H1 (cell line): Measurements from ENCODE around the gene DRG1. TPM values are rescaled to one million over a fixed set of nuclear protein-coding genes. Genes with fewer than 3 reads are reported as not detected.

Source experiments
- CTCF ChIA-PET: fragments of 300-600 bp; sonication (Branson Sonifier 250); formaldehyde crosslinking; loops from one replicate; lab custom pipeline; 2021; ENCODE audit not compliant: partially characterized antibody; lab: Charles Lee
- POLR2A ChIA-PET: fragments of 300-600 bp; sonication (Branson Sonifier 250); formaldehyde crosslinking; loops from one replicate; lab custom pipeline; 2021; ENCODE audit warnings: inconsistent platforms; ENCODE audit not compliant: partially characterized antibody; lab: Charles Lee
- DNase-seq, 2 experiments: peaks; one replicate each; pipeline versions ENCODE4 v3.0.0 to v3.0.0-alpha.2; 2010 to 2022; ENCODE audit warnings: low spot score in 2 of 2, low read depth in 1 of 2, mixed read lengths in 1 of 2
- FAIRE-seq: peaks from 2 replicates; lab custom pipeline; 2011; peaks lifted over from hg19 to GRCh38; lab: Jason Lieb, UNC
- H2AFZ ChIP-seq: 2 replicates; pipeline ENCODE4 v1.8.1; 2012; ENCODE audit warnings: low read length, inconsistent platforms
- H2AK5ac ChIP-seq: 2 replicates; pipeline ENCODE4 v1.6.1; 2013; ENCODE audit warnings: low read depth, low read length
- H2BK120ac ChIP-seq: replicated peaks from 2 replicates; pipeline ENCODE3; 2013; ENCODE audit warnings: low read depth, low read length, inconsistent platforms
- H2BK12ac ChIP-seq: 2 replicates; pipeline ENCODE4 v1.6.1; 2013; ENCODE audit warnings: low read depth, low read length
- H2BK15ac ChIP-seq: 2 replicates; pipeline ENCODE4 v1.6.1; 2013; ENCODE audit warnings: low read length
- H2BK20ac ChIP-seq: 2 replicates; pipeline ENCODE4 v1.6.1; 2013; ENCODE audit warnings: low read length
- H2BK5ac ChIP-seq: 2 replicates; pipeline ENCODE4 v1.6.1; 2013; ENCODE audit warnings: low read depth, low read length
- H3K14ac ChIP-seq: 2 replicates; pipeline ENCODE4 v1.6.1; 2013; ENCODE audit warnings: inconsistent platforms; ENCODE audit not compliant: insufficient read length
- H3K18ac ChIP-seq: 2 replicates; pipeline ENCODE4 v1.6.1; 2013; ENCODE audit warnings: low read length; ENCODE audit errors: extremely low read depth
- H3K23ac ChIP-seq: 2 replicates; pipeline ENCODE4 v1.6.1; 2013; ENCODE audit warnings: inconsistent platforms; ENCODE audit not compliant: insufficient read length
- H3K23me2 ChIP-seq: 2 replicates; pipeline ENCODE4 v1.6.1; 2013; ENCODE audit warnings: low read depth, low read length
- H3K27ac ChIP-seq: 2 replicates; pipeline ENCODE4 v1.6.1; 2011; ENCODE audit warnings: low read depth, low read length, inconsistent platforms
- H3K27me3 ChIP-seq, 4 experiments: replicated peaks in 1 of 4; 1 replicate in 1 of 4; 2 replicates in 3 of 4; pipeline versions ENCODE4 v1.6.1 to v1.8.1; 2011 to 2013; ENCODE audit warnings: low read length in 3 of 4, mild to moderate bottlenecking in 3 of 4, inconsistent platforms in 2 of 4, mixed read lengths in 2 of 4, moderate library complexity in 1 of 4; ENCODE audit not compliant: control insufficient read depth in 3 of 4, insufficient read depth in 3 of 4; ENCODE audit errors: extremely low read depth in 1 of 4
- H3K36me3 ChIP-seq, 4 experiments: 2 replicates each; pipeline versions ENCODE4 v1.6.1 to v1.8.1; 2011 to 2013; ENCODE audit warnings: mild to moderate bottlenecking in 4 of 4, low read length in 3 of 4, moderate library complexity in 2 of 4, control low read depth in 1 of 4, inconsistent platforms in 1 of 4; ENCODE audit not compliant: insufficient read depth in 4 of 4, control insufficient read depth in 2 of 4
- H3K4ac ChIP-seq: replicated peaks from 2 replicates; pipeline ENCODE3; 2013; ENCODE audit warnings: low read length, low read depth, mixed read lengths, inconsistent platforms; ENCODE audit not compliant: insufficient read length
- H3K4me1 ChIP-seq, 4 experiments: replicated peaks in 1 of 4; 1 replicate in 1 of 4; 2 replicates in 3 of 4; pipeline versions ENCODE4 v1.6.1 to v1.8.1; 2011 to 2013; ENCODE audit warnings: low read length in 3 of 4, inconsistent platforms in 2 of 4, mixed read lengths in 1 of 4; ENCODE audit not compliant: insufficient read depth in 4 of 4, control insufficient read depth in 3 of 4
- H3K4me2 ChIP-seq, 2 experiments: 2 replicates each; pipeline versions ENCODE4 v1.6.1 to v1.8.1; 2011 to 2013; ENCODE audit warnings: low read depth in 2 of 2, low read length in 2 of 2, control low read depth in 1 of 2, inconsistent platforms in 1 of 2, mild to moderate bottlenecking in 1 of 2; ENCODE audit not compliant: insufficient read depth in 1 of 2
- H3K4me3 ChIP-seq, 4 experiments: fragments of 200-600, 300-600 bp in 1 of 4; sonication (generic), shearing (Covaris generic), sonication (Bioruptor Twin) in 1 of 4; 2 replicates each; pipeline versions ENCODE4 v1.5.1 to v1.8.1; 2011 to 2016; ENCODE audit warnings: low read length in 4 of 4, low read depth in 3 of 4, control low read depth in 2 of 4, inconsistent platforms in 2 of 4, mild to moderate bottlenecking in 2 of 4, mixed read lengths in 1 of 4, moderate library complexity in 1 of 4; ENCODE audit not compliant: insufficient read depth in 2 of 4; ENCODE audit errors: extremely low read depth in 1 of 4
- H3K56ac ChIP-seq: replicated peaks from 2 replicates; pipeline ENCODE3; 2013; ENCODE audit warnings: low read depth, mild to moderate bottlenecking, mixed read lengths, low read length, inconsistent platforms; ENCODE audit not compliant: insufficient read length
- H3K79me1 ChIP-seq: 2 replicates; pipeline ENCODE4 v1.6.1; 2013; ENCODE audit warnings: low read depth, low read length, control low read depth
- H3K79me2 ChIP-seq, 2 experiments: 2 replicates each; pipeline versions ENCODE4 v1.6.1 to v1.8.1; 2012 to 2013; ENCODE audit warnings: low read length in 2 of 2, mild to moderate bottlenecking in 2 of 2, inconsistent platforms in 1 of 2; ENCODE audit not compliant: insufficient read depth in 2 of 2, control insufficient read depth in 1 of 2
- H3K9ac ChIP-seq, 4 experiments: replicated peaks in 1 of 4; 1 replicate in 1 of 4; 2 replicates in 3 of 4; pipeline versions ENCODE4 v1.6.1 to v1.8.1; 2011 to 2013; ENCODE audit warnings: low read depth in 3 of 4, low read length in 3 of 4, control low read depth in 2 of 4, mild to moderate bottlenecking in 2 of 4, moderate library complexity in 2 of 4, inconsistent platforms in 1 of 4; ENCODE audit errors: extremely low read depth in 1 of 4
- H3K9me3 ChIP-seq, 2 experiments: 2 replicates each; pipeline versions ENCODE4 v1.6.1 to v1.8.1; 2012 to 2013; ENCODE audit warnings: mild to moderate bottlenecking in 2 of 2, moderate library complexity in 2 of 2, control low read depth in 1 of 2, inconsistent platforms in 1 of 2, low read depth in 1 of 2, low read length in 1 of 2, mixed read lengths in 1 of 2; ENCODE audit not compliant: insufficient read depth in 2 of 2
- H4K20me1 ChIP-seq, 2 experiments: replicated peaks in 1 of 2; 2 replicates each; pipeline versions ENCODE3 to v1.8.1; 2011 to 2013; ENCODE audit warnings: inconsistent platforms in 2 of 2, low read length in 2 of 2, mild to moderate bottlenecking in 1 of 2; ENCODE audit not compliant: insufficient read depth in 2 of 2, control insufficient read depth in 1 of 2
- H4K5ac ChIP-seq: 2 replicates; pipeline ENCODE4 v1.6.1; 2013; ENCODE audit warnings: low read length, low read depth, mixed read lengths, inconsistent platforms; ENCODE audit not compliant: insufficient read length
- H4K8ac ChIP-seq: 2 replicates; pipeline ENCODE4 v1.8.0; 2013; ENCODE audit warnings: mild to moderate bottlenecking, moderate library complexity, low read length, inconsistent platforms; ENCODE audit not compliant: insufficient read depth; ENCODE audit errors: extremely low read depth
- H4K91ac ChIP-seq: replicated peaks from 2 replicates; pipeline ENCODE3; 2013; ENCODE audit warnings: low read length, mixed read lengths, inconsistent platforms; ENCODE audit not compliant: insufficient read length
- ASH2L ChIP-seq: fragments of 200-600, 300-600 bp; sonication (generic); IDR thresholded peaks from one replicate; pipeline ENCODE4 v1.7.1; 2017; ENCODE audit warnings: low read length
- CBX8 ChIP-seq: fragments of 300-800, 300-1000 bp; sonication (generic); IDR thresholded peaks from 2 replicates; pipeline ENCODE4 v1.7.1; 2016; ENCODE audit warnings: low read depth, low read length, borderline replicate concordance
- CEBPB ChIP-seq: IDR thresholded peaks from 2 replicates; pipeline ENCODE4 v1.6.1; 2012; ENCODE audit warnings: low read depth, low read length
- GABPA ChIP-seq: IDR thresholded peaks from 2 replicates; pipeline ENCODE4 v1.6.1; 2011; ENCODE audit warnings: mild to moderate bottlenecking, low read length, moderate library complexity, borderline replicate concordance; ENCODE audit not compliant: insufficient read depth
- GTF2F1 ChIP-seq: IDR thresholded peaks from 2 replicates; pipeline ENCODE4 v1.6.1; 2012; ENCODE audit warnings: low read depth, low read length, improper control_type of control experiment, borderline replicate concordance
- JUND ChIP-seq: IDR thresholded peaks from 2 replicates; pipeline ENCODE4 v1.6.1; 2011; ENCODE audit warnings: mild to moderate bottlenecking, improper control_type of control experiment, low read length
- KDM1A ChIP-seq: fragments of 200-600, 300-600 bp; sonication (generic); IDR thresholded peaks from 2 replicates; pipeline ENCODE4 v1.7.1; 2016; ENCODE audit warnings: mild to moderate bottlenecking, low read length, borderline replicate concordance
- KDM4A ChIP-seq: IDR thresholded peaks from one replicate; pipeline ENCODE4 v1.7.1; 2012; ENCODE audit warnings: low read depth, mild to moderate bottlenecking, moderate library complexity, low read length, inconsistent platforms; ENCODE audit not compliant: severe bottlenecking
- MAFK ChIP-seq: IDR thresholded peaks from 2 replicates; pipeline ENCODE4 v1.6.1; 2012; ENCODE audit warnings: low read depth, mild to moderate bottlenecking, improper control_type of control experiment, low read length
- RAD21 ChIP-seq, 2 experiments: IDR thresholded peaks in 1 of 2; conservative IDR thresholded peaks in 1 of 2; 2 replicates each; pipeline ENCODE4 v1.6.1; 2011; ENCODE audit warnings: low read depth in 2 of 2, low read length in 2 of 2, improper control_type of control experiment in 1 of 2, inconsistent platforms in 1 of 2, mild to moderate bottlenecking in 1 of 2, moderate library complexity in 1 of 2
- SP2 ChIP-seq: IDR thresholded peaks from 2 replicates; pipeline ENCODE4 v1.6.1; 2012; ENCODE audit warnings: mild to moderate bottlenecking, low read length, inconsistent platforms
- YY1 ChIP-seq: IDR thresholded peaks from 2 replicates; pipeline ENCODE4 v1.6.1; 2011; ENCODE audit warnings: low read depth, mild to moderate bottlenecking, low read length
- WGBS, 2 experiments: shearing (Covaris generic) in 1 of 2; methylation state at CpG; one replicate each; pipeline versions ENCODE4 v1.1.6 to v1.1.7; 2013 to 2015; ENCODE audit warnings: low lambda C conversion rate in 2 of 2, mixed read lengths in 2 of 2, inconsistent platforms in 1 of 2, low coverage in 1 of 2, missing lambda C conversion rate in 1 of 2; ENCODE audit not compliant: insufficient replicate concordance in 2 of 2, insufficient coverage in 1 of 2, insufficient read length in 1 of 2; ENCODE audit errors: extremely low coverage in 1 of 2, missing lambda C conversion rate in 1 of 2; 5-methylcytosine and 5-hydroxymethylcytosine counted together
- polyA plus RNA-seq, 7 experiments: library from polyadenylated mRNA; depleted of rRNA in 3 of 7; stranded (reverse) in 5 of 7; unstranded in 2 of 7; fragments of >200 nt in 5 of 7; fragments of 200-250 nt in 2 of 7; gene quantifications; 1 replicate in 5 of 7; 2 replicates in 1 of 7; 4 replicates in 1 of 7; pipeline versions ENCODE4 v1.2.1 to v1.2.3, GENCODE V29; 2011 to 2013; ENCODE audit warnings: missing spikeins in 2 of 7, mixed read lengths in 2 of 7
- total RNA-seq: library from RNA; stranded (reverse); fragmentation: NEBNext Ultra II Directional; extraction: Animal tissue kit (Norgen Biotek cat#: 25700); gene quantifications from 2 replicates; pipeline ENCODE4 v1.2.1, GENCODE V29; 2021
- TF ChIP-seq, protein P1 (sequence below): IDR thresholded peaks from 2 replicates; pipeline ENCODE4 v1.6.1; 2011; ENCODE audit warnings: low read depth, mild to moderate bottlenecking, low read length; ENCODE audit not compliant: insufficient read depth

The DRG1 gene
- total and polyA plus RNA-seq, 2 of the 8 experiments (the other 6 are each of a cell fraction or from before 2014, with no cell fraction given): 45.3 to 81.9 TPM

DNA sequence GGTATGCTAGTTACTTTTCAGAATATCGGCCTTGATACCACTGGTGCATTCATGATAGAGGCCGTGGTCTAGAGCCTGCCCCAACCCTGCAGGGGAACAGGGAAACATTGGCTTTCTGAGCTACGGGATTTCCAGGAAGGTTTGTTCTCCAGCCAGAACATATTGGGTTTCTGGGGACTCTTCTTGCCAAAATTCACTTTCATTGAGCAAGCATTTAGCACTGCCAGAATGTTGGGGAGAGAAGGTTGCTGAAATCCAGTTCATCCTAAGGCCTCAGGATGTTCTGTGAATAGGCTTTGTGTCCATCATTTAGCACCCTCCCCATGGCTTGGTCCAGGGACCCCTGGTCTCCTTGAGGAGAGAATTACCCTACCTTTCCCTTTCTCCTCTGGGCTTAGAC, 36.7 kb downstream of the DRG1 start:
- H3K23ac ChIP-seq: no peak overlapping the region
- no peak overlapping the region for H3K4me2 ChIP-seq
- H2BK120ac ChIP-seq: no peak overlapping the region
- H4K5ac ChIP-seq: no peak overlapping the region
- H3K56ac ChIP-seq: no peak overlapping the region
- DNase-seq (no peak), FAIRE-seq (no peak)
- no peak overlapping the region for H2BK12ac ChIP-seq
- ChIA-PET POLR2A (interaction anchor here (0.8 to 2.8 kb wide), 4 partner anchors 11 to 90 kb away, joined by 3 to 15 read pairs (median 4); partner anchors contain the start of gene PATZ1), CTCF (interaction anchor here (0.6 to 4.1 kb wide), 2 partner anchors 16 to 80 kb away, joined by 3 to 18 read pairs; no protein-coding TSS in a partner anchor)
- H3K36me3 ChIP-seq: peaks cover 11 to 83% (median 60%) of the 10 kb centered on the region in 4 experiments
- H2AFZ ChIP-seq: no peak overlapping the region
- no peaks in the 10 kb centered on the region for H3K23me2 ChIP-seq
- H4K20me1 ChIP-seq: no peaks in the 10 kb centered on the region
- H3K4me3 ChIP-seq: no peak overlapping the region
- no peak overlapping the region for H4K91ac ChIP-seq
- 98% methylated on average over 3 of the region's 3 CpGs; no CpG with 5 or more reads in 1 of the 2 experiments for WGBS, 2 experiments
- no peaks in the 10 kb centered on the region for H3K27me3 ChIP-seq
- H2AK5ac ChIP-seq: no peak overlapping the region
- no peak overlapping the region for H2BK5ac ChIP-seq
- no peak overlapping the region for H2BK20ac ChIP-seq
- H2BK15ac ChIP-seq: no peak overlapping the region
- no peaks in the 10 kb centered on the region for H3K9me3 ChIP-seq
- H3K79me2 ChIP-seq: no peaks in the 10 kb centered on the region
- H3K18ac ChIP-seq: no peak overlapping the region
- no peak overlapping the region for H3K27ac ChIP-seq
- H4K8ac ChIP-seq: no peak overlapping the region
- no peak overlapping the region for H3K9ac ChIP-seq
- no peak overlapping the region for H3K4ac ChIP-seq
- H3K79me1 ChIP-seq: no peaks in the 10 kb centered on the region
- no peaks in the 10 kb centered on the region for H3K4me1 ChIP-seq
- H3K14ac ChIP-seq: no peak overlapping the region
- TF ChIP-seq YY1: no peak
- TF ChIP-seq, protein P1, sequence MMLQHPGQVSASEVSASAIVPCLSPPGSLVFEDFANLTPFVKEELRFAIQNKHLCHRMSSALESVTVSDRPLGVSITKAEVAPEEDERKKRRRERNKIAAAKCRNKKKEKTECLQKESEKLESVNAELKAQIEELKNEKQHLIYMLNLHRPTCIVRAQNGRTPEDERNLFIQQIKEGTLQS: no peak
- no peak for TF ChIP-seq ASH2L
- no peak for TF ChIP-seq MAFK
- TF ChIP-seq KDM4A: no peak
- TF ChIP-seq RAD21 (IDR thresholded peaks at IDR 0.05 in 1 of 2, conservative IDR thresholded peaks at IDR 0.05 in 1 of 2; ENCODE audit: low read depth in 2 of 2, low read length in 2 of 2): no peak
- no peak for TF ChIP-seq JUND
- TF ChIP-seq SP2: no peak
- TF ChIP-seq KDM1A: no peak
- TF ChIP-seq CBX8: no peak
- TF ChIP-seq CEBPB: no peak
- no peak for TF ChIP-seq GTF2F1
- no peak for TF ChIP-seq GABPA
